ENCODE data around the gene LCLAT1.

- no peak for TF ChIP-seq POLR2A (IDR thresholded peaks at IDR 0.05)
- TF ChIP-seq CTCF (IDR thresholded peaks at IDR 0.05) = no peak
Observed at GRCh38 chr2:30503695-30504052, 56.6 kb downstream of the LCLAT1 start.

All from adrenal gland (tissue), 5 donors.